Measurements from ENCODE around the gene SHISA2.
"Not testable (repeated sequence)": the region's sequence is repeated elsewhere in the genome, so short reads cannot be mapped to it uniquely, and the experiment has no call there.

The SHISA2 gene

GRCh38 chr13:26051657-26052311 is at the start of gene SHISA2:
Gene SHISA2, minus strand, starts transcription at chr13:26052016. Its CDS starts 1,041 bp downstream, at chr13:26050975.
- H3K4me3 ChIP-seq (ENCODE audit: low read depth, low read length), result no peak within 1 kb of the TSS
- no peak for TF ChIP-seq CTCF (IDR thresholded peaks at IDR 0.05; ENCODE audit: borderline replicate concordance, insufficient read depth, low read depth, low read length)

GRCh38 chr13:26095846-26096610 is 44.2 kb upstream of the SHISA2 start:
- H3K4me3 ChIP-seq (ENCODE audit: low read depth, low read length), result no peak overlapping the region
- TF ChIP-seq CTCF (IDR thresholded peaks at IDR 0.05; ENCODE audit: borderline replicate concordance, insufficient read depth, low read depth, low read length), result no peak

GRCh38 chr13:26095338-26095737 is 43.5 kb upstream of the SHISA2 start:
- no peak for TF ChIP-seq CTCF (IDR thresholded peaks at IDR 0.05; ENCODE audit: borderline replicate concordance, insufficient read depth, low read depth, low read length)

GRCh38 chr13:26076821-26077220 is 25.0 kb upstream of the SHISA2 start:
- not testable (repeated sequence) for H3K4me3 ChIP-seq (ENCODE audit: low read depth, low read length)

More at GRCh38 chr13:26095338-26095737, 43.5 kb upstream of the SHISA2 start:
- no peak overlapping the region for H3K4me3 ChIP-seq (ENCODE audit: low read depth, low read length)

GRCh38 chr13:26075498-26075897 is 23.7 kb upstream of the SHISA2 start:
- H3K4me3 ChIP-seq (ENCODE audit: low read depth, low read length), result no peak overlapping the region
- TF ChIP-seq CTCF (IDR thresholded peaks at IDR 0.05; ENCODE audit: borderline replicate concordance, insufficient read depth, low read depth, low read length), result no peak

GRCh38 chr13:26074706-26075105 is 22.9 kb upstream of the SHISA2 start:
- no peak for TF ChIP-seq CTCF (IDR thresholded peaks at IDR 0.05; ENCODE audit: borderline replicate concordance, insufficient read depth, low read depth, low read length)
- H3K4me3 ChIP-seq (ENCODE audit: low read depth, low read length), result no peak overlapping the region

GRCh38 chr13:26072335-26072734 is 20.5 kb upstream of the SHISA2 start:
- H3K4me3 ChIP-seq (ENCODE audit: low read depth, low read length), result not testable (repeated sequence)

GRCh38 chr13:26071691-26072090 is 19.9 kb upstream of the SHISA2 start:
- no peak for TF ChIP-seq CTCF (IDR thresholded peaks at IDR 0.05; ENCODE audit: borderline replicate concordance, insufficient read depth, low read depth, low read length)
- no peak overlapping the region for H3K4me3 ChIP-seq (ENCODE audit: low read depth, low read length)

GRCh38 chr13:26069642-26070041 is 17.8 kb upstream of the SHISA2 start:
- not testable (repeated sequence) for H3K4me3 ChIP-seq (ENCODE audit: low read depth, low read length)

- not testable (repeated sequence) for H3K4me3 ChIP-seq (ENCODE audit: low read depth, low read length)
Measured at GRCh38 chr13:26068372-26068771, 16.6 kb upstream of the SHISA2 start.

Measured in GM12875 (cell line).